Stimulated activated CD8-positive, alpha-beta memory T cell treated with anti-CD3 and anti-CD28 coated beads, Interleukin-4, amount 100 ng/mL, for 4 hours (primary cell): ENCODE results near the gene CACNG7.
"Not testable (repeated sequence)": the region's sequence is repeated elsewhere in the genome, so short reads cannot be mapped to it uniquely, and the experiment has no call there.

Experiments used
- DNase-seq, 2 donors: peaks; one replicate each; pipeline ENCODE4 v3.0.0-alpha.2; 2020; ENCODE audit warnings: low read depth in 2 of 2, low spot score in 1 of 2

The CACNG7 gene

GRCh38 chr19:53905787-53906186, 3.3 kb upstream of the CACNG7 start:
- DNase-seq = no peak

- DNase-seq = peak; percentile 13 to 46
These were observed 2.6 kb upstream of the CACNG7 start for GRCh38 chr19:53906211-53907192.

- no peak for DNase-seq
These were observed 1.9 kb upstream of the CACNG7 start for GRCh38 chr19:53907193-53907581.

GRCh38 chr19:53907690-53908089, 1.4 kb upstream of the CACNG7 start:
- no peak for DNase-seq

GRCh38 chr19:53908106-53908934, 758 bp upstream of the CACNG7 start:
- DNase-seq = no peak

GRCh38 chr19:53909471-53910169, 542 bp downstream of the CACNG7 start:
- no peak for DNase-seq

- DNase-seq = no peak
These were observed 1.1 kb downstream of the CACNG7 start for GRCh38 chr19:53910170-53910518.

GRCh38 chr19:53912653-53913052, 3.6 kb downstream of the CACNG7 start:
- DNase-seq = no peak

GRCh38 chr19:53915000-53915399, 5.9 kb downstream of the CACNG7 start:
- DNase-seq = no peak

GRCh38 chr19:53916004-53916403, 6.9 kb downstream of the CACNG7 start:
- no peak for DNase-seq

GRCh38 chr19:53917356-53917755, 8.3 kb downstream of the CACNG7 start:
- DNase-seq = no peak

- no peak for DNase-seq
These were observed 18.7 kb downstream of the CACNG7 start for GRCh38 chr19:53927739-53928138.

- no peak for DNase-seq
These were observed 27.0 kb downstream of the CACNG7 start for GRCh38 chr19:53936029-53936428.

GRCh38 chr19:53942001-53942786, 33.1 kb downstream of the CACNG7 start:
- no peak for DNase-seq

- DNase-seq = no peak
These were observed 35.3 kb downstream of the CACNG7 start for GRCh38 chr19:53944416-53944815.

GRCh38 chr19:53944933-53945332, 35.9 kb downstream of the CACNG7 start:
- DNase-seq = no peak

GRCh38 chr19:53945441-53945840, 36.4 kb downstream of the CACNG7 start:
- DNase-seq = no peak

GRCh38 chr19:53945998-53946397, 36.9 kb downstream of the CACNG7 start:
- DNase-seq = no peak

- DNase-seq = no peak
These were observed 38.5 kb downstream of the CACNG7 start for GRCh38 chr19:53947624-53948023.

- not testable (repeated sequence) for DNase-seq
These were observed 39.5 kb downstream of the CACNG7 start for GRCh38 chr19:53948611-53949010.

GRCh38 chr19:53951436-53951835, 42.4 kb downstream of the CACNG7 start:
- DNase-seq = no peak
